ENCODE measurements around the gene CLDN5.

The CLDN5 gene

DNA sequence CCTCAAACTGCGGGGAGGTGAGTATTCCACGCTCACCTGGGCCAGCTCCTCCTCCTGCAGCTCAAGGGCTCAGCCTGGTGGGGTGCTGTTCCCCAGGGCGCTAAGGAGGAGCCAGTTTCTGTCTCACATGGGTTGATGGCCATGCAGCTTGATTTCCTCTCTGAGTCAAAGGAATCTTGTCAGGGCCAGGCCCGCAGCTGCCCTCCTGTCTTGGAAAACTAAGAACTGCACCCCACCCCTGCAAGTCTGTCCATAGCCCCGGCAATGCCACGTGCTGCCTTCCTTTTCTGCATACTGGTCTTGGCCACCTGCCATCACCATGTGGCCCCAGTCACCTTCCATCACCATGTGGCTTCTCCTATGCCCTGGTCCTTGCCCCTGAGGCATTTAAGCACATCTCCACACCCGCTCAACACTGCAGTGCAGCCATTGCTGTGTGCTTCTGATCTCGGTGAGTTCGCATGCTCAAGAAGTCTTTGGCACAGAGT lies 35.2 kb upstream of the CLDN5 start:
- Histone ChIP-seq H3K4me3 (ENCODE audit: low read depth, low read length) (no peak overlapping the region), H3K27ac (no peak overlapping the region), H3K36me3 (no peaks in the 10 kb centered on the region), H3K9me3 (ENCODE audit: severe bottlenecking) (no peaks in the 10 kb centered on the region), H3K27me3 (ENCODE audit: insufficient read depth, low read depth, severe bottlenecking) (no peaks in the 10 kb centered on the region)
- TF ChIP-seq, protein P1, sequence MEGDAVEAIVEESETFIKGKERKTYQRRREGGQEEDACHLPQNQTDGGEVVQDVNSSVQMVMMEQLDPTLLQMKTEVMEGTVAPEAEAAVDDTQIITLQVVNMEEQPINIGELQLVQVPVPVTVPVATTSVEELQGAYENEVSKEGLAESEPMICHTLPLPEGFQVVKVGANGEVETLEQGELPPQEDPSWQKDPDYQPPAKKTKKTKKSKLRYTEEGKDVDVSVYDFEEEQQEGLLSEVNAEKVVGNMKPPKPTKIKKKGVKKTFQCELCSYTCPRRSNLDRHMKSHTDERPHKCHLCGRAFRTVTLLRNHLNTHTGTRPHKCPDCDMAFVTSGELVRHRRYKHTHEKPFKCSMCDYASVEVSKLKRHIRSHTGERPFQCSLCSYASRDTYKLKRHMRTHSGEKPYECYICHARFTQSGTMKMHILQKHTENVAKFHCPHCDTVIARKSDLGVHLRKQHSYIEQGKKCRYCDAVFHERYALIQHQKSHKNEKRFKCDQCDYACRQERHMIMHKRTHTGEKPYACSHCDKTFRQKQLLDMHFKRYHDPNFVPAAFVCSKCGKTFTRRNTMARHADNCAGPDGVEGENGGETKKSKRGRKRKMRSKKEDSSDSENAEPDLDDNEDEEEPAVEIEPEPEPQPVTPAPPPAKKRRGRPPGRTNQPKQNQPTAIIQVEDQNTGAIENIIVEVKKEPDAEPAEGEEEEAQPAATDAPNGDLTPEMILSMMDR (IDR thresholded peaks at IDR 0.05; ENCODE audit: low read depth, low read length), result peak; percentile 24; the same call in 1 of the 2 replicates
- no peak for DNase-seq

DNA sequence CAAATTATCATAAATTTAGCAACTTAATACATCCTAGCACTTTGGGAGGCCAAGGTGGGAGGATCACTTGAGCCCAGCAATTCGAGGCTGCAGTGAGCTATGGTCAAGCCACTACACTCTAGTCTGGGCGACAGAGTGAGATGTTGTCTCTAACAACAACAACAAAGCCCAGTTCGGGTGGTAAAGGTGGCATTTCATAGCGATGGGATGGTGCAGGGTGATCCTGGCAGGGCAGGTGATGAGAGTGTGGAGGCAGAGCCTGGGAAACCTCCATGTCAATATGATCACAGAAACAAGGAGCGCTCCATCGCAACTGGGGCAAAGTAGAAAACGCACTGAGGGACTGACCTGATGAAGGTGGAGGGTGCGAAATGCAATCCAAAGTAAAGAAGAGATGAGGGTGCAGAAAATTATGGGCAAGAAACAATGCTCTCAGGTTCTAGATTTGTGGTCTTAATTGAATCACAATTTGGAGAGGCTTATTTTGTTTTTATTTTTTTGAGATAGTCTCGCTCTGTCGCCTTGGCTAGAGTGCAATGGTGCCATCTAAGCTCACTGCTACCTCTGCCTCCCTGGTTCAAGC lies 32.8 kb upstream of the CLDN5 start:
- TF ChIP-seq, protein P1 (IDR thresholded peaks at IDR 0.05; ENCODE audit: low read depth, low read length), result no peak
- H3K27ac ChIP-seq, result no peak overlapping the region
- no peak for DNase-seq

DNA sequence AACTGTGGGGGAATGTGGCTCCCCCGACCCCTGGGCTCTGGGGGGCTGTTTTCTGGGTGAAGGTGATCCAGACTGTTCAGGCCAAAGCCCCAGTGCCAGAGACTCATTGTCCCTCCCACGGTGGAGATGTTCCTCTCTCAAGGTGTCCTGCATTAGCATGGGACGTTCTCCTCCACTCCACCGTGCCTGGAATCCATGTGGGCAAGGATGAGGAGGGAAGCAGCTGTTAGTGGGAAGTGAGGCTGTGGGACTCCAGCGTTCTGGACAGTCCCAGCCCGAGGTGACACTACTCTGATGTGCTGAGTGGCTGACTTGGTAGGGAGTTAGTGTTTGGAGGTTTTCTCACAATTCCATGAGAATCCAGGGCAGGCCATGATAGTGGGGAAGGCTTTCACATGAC lies 31.4 kb upstream of the CLDN5 start:
- Histone ChIP-seq H3K4me3 (ENCODE audit: low read depth, low read length) (no peak overlapping the region), H3K9me3 (ENCODE audit: severe bottlenecking) (peaks cover 4% of the 10 kb centered on the region), H3K36me3 (no peaks in the 10 kb centered on the region), H3K27ac (no peak overlapping the region), H3K27me3 (ENCODE audit: insufficient read depth, low read depth, severe bottlenecking) (no peaks in the 10 kb centered on the region)
- TF ChIP-seq, protein P1 (IDR thresholded peaks at IDR 0.05; ENCODE audit: low read depth, low read length), result no peak
- DNase-seq, result no peak

More for the DNA sequence above, 32.8 kb upstream of the CLDN5 start:
- peaks cover 4% of the 10 kb centered on the region for H3K9me3 ChIP-seq (ENCODE audit: severe bottlenecking)
- H3K27me3 ChIP-seq (ENCODE audit: insufficient read depth, low read depth, severe bottlenecking), result no peaks in the 10 kb centered on the region
- H3K36me3 ChIP-seq, result no peaks in the 10 kb centered on the region
- H3K4me3 ChIP-seq (ENCODE audit: low read depth, low read length), result no peak overlapping the region

DNA sequence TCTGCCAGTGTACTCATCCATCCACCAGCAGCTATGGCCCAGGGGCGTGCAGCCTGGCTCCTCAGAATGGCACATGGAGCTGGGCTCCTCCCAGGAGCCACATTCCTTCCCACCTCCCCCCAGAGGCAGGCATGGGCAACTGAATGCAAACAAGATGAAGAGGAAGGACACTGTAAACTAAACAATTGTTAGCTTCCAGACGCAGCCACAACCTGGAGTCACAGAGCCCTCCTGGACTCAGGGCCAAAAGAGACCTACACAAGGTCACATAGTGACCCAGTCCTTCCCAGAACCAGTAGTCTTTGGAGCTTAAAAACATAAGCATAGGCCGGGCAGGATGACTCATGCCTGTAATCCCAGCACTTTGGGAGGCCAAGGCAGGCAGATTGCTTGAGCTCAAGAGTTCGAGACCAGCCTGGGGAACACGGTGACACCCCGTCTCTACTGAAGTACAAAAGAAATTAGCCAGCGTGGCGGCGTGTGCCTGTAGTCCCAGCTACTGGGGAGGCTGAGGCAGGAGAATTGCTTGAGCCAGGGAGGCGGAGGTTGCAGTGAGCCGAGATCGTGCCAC lies 30.7 kb upstream of the CLDN5 start:
- Histone ChIP-seq H3K36me3 (no peaks in the 10 kb centered on the region), H3K9me3 (ENCODE audit: severe bottlenecking) (peaks cover 4% of the 10 kb centered on the region), H3K27me3 (ENCODE audit: insufficient read depth, low read depth, severe bottlenecking) (no peaks in the 10 kb centered on the region), H3K4me3 (ENCODE audit: low read depth, low read length) (no peak overlapping the region), H3K27ac (no peak overlapping the region)
- TF ChIP-seq, protein P1 (IDR thresholded peaks at IDR 0.05; ENCODE audit: low read depth, low read length), result peak; percentile 22; the same call in 1 of the 2 replicates
- DNase-seq, result peak; percentile 18

DNA sequence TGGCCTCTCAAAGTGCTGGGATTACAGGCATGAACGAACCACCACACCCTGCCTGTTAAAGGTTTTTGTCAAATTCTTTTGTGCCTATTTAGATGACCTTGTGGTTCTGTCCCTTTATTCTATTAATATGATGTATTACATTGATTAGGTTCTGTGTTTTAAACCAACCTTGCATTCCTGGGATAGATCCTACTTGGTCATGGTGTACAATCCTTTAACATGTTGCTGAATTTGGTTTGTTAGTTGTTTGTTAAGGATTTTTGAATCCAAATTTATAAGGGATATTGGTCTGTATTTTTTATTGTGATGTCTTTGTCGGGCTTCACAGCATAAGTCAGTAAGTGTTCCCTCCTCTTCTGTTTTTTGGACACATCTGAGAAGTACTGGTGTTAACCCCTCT lies 29.0 kb upstream of the CLDN5 start:
- no peak for DNase-seq
- TF ChIP-seq, protein P1 (IDR thresholded peaks at IDR 0.05; ENCODE audit: low read depth, low read length), result no peak
- Histone ChIP-seq H3K27ac (no peak overlapping the region), H3K27me3 (ENCODE audit: insufficient read depth, low read depth, severe bottlenecking) (no peaks in the 10 kb centered on the region), H3K9me3 (ENCODE audit: severe bottlenecking) (peaks cover 4% of the 10 kb centered on the region), H3K36me3 (no peaks in the 10 kb centered on the region), H3K4me3 (ENCODE audit: low read depth, low read length) (no peak overlapping the region)
